HL-60 (cell line): Measurements from ENCODE around the gene L1TD1.

ENCODE experiments used
- REST ChIP-seq: IDR thresholded peaks from 2 replicates; pipeline ENCODE4 v1.6.1; 2012; ENCODE audit warnings: low read depth; ENCODE audit not compliant: insufficient replicate concordance
- TF ChIP-seq, protein P1 (sequence below): IDR thresholded peaks from one replicate; pipeline ENCODE4 v1.5.1; 2011; ENCODE audit warnings: low read length, control low read depth, inconsistent platforms; ENCODE audit not compliant: insufficient read depth

- TF ChIP-seq, protein P1, sequence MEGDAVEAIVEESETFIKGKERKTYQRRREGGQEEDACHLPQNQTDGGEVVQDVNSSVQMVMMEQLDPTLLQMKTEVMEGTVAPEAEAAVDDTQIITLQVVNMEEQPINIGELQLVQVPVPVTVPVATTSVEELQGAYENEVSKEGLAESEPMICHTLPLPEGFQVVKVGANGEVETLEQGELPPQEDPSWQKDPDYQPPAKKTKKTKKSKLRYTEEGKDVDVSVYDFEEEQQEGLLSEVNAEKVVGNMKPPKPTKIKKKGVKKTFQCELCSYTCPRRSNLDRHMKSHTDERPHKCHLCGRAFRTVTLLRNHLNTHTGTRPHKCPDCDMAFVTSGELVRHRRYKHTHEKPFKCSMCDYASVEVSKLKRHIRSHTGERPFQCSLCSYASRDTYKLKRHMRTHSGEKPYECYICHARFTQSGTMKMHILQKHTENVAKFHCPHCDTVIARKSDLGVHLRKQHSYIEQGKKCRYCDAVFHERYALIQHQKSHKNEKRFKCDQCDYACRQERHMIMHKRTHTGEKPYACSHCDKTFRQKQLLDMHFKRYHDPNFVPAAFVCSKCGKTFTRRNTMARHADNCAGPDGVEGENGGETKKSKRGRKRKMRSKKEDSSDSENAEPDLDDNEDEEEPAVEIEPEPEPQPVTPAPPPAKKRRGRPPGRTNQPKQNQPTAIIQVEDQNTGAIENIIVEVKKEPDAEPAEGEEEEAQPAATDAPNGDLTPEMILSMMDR: no peak
- no peak for TF ChIP-seq REST
Observed at GRCh38 chr1:62187548-62187947, 7.1 kb upstream of the L1TD1 start.
